Measurements from ENCODE around the gene ATP11B. TPM values are rescaled to one million over a fixed set of nuclear protein-coding genes. Genes with fewer than 3 reads are reported as not detected.

ATP11B gene
- total and polyA plus RNA-seq, 9 of the 15 experiments (the other 6 are each of a cell fraction or from before 2014, with no cell fraction given) = 11.9 to 68.7 (median 41.8) TPM

DNA sequence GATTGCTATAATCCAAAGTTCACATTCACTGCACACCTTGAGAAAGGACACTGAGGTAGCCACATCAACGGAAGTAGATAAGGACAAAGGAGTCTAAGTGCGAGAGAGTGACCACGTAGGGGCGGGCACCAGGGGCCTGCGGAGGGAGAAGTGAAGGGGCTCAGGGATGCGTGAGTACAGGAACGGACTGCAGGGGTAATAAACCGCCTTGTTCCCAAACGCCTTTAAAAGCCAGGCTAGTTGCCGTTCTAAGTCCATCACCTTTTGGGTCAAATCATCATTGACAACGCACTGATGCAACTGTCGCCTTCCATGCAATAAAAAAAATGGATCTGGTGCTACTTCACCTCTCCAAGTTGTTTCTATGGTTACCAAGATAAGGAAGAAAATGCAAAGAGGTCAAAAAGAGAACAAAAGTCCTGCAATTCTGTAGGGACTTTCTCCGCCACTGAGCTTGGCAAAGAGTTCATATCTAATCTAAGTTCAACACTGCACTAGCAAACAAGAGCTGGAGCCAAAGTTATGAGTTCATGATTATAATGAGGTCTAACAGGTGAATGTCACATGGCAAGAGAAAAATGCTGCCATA lies 32.6 kb upstream of the ATP11B start (continued):
- TF ChIP-seq MCM5 (IDR thresholded peaks at IDR 0.05; ENCODE audit: low read depth) (no peak), ZNF699 (CRISPR knock-in tag; IDR thresholded peaks at IDR 0.05; ENCODE audit: insufficient replicate concordance) (no peak), CREBBP (IDR thresholded peaks at IDR 0.05; ENCODE audit: low read depth, low read length) (no peak), CSDE1 (IDR thresholded peaks at IDR 0.05) (peak in 1 of 2 experiments; percentile 50; a peak in 1 of 4 replicates), ELF4 (CRISPR knock-in tag; IDR thresholded peaks at IDR 0.05) (no peak), MCM3 (IDR thresholded peaks at IDR 0.05) (no peak), ZNF780A (CRISPR knock-in tag; IDR thresholded peaks at IDR 0.05) (no peak), NR4A1 (CRISPR knock-in tag; IDR thresholded peaks at IDR 0.05) (no peak), NR4A1 (tag; IDR thresholded peaks at IDR 0.05) (no peak), STAT5A (IDR thresholded peaks at IDR 0.05; ENCODE audit: borderline replicate concordance, low read length) (no peak), ZFX (CRISPR knock-in tag; IDR thresholded peaks at IDR 0.05) (no peak), HNRNPK (IDR thresholded peaks at IDR 0.05; ENCODE audit: low read depth, low read length, poor library complexity, severe bottlenecking) (no peak), EWSR1 (IDR thresholded peaks at IDR 0.05; ENCODE audit: borderline replicate concordance, low read depth, partially characterized antibody) (no peak), ZNF316 (IDR thresholded peaks at IDR 0.05) (0 out of 2 replicates have a peak, but pooled peaks have one; percentile 4), LCOR (CRISPR knock-in tag; IDR thresholded peaks at IDR 0.05) (no peak), FIP1L1 (IDR thresholded peaks at IDR 0.05; ENCODE audit: low read depth, low read length, poor library complexity, severe bottlenecking) (no peak), ZSCAN32 (CRISPR knock-in tag; IDR thresholded peaks at IDR 0.05) (no peak), ZNF592 (IDR thresholded peaks at IDR 0.05) (0 out of 2 replicates have a peak, but pooled peaks have one; percentile 34), GATA2 (CRISPR knock-in tag; IDR thresholded peaks at IDR 0.05) (no peak), ZNF551 (CRISPR knock-in tag; IDR thresholded peaks at IDR 0.05) (no peak), GABPA (tag; conservative IDR thresholded peaks at IDR 0.05; ENCODE audit: low read depth) (no peak), XRCC3 (IDR thresholded peaks at IDR 0.05) (no peak), DPF2 (IDR thresholded peaks at IDR 0.05) (peak; percentile 35; the same call in 1 of the 2 replicates), YBX1 (IDR thresholded peaks at IDR 0.05) (no peak)
- TF ChIP-seq, protein P1, sequence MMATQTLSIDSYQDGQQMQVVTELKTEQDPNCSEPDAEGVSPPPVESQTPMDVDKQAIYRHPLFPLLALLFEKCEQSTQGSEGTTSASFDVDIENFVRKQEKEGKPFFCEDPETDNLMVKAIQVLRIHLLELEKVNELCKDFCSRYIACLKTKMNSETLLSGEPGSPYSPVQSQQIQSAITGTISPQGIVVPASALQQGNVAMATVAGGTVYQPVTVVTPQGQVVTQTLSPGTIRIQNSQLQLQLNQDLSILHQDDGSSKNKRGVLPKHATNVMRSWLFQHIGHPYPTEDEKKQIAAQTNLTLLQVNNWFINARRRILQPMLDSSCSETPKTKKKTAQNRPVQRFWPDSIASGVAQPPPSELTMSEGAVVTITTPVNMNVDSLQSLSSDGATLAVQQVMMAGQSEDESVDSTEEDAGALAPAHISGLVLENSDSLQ (IDR thresholded peaks at IDR 0.05) = no peak
